ENCODE results near the gene APOL1. TPM values are rescaled to one million over a fixed set of nuclear protein-coding genes. Genes with fewer than 3 reads are reported as not detected.
"Not testable (repeated sequence)": the region's sequence is repeated elsewhere in the genome, so short reads cannot be mapped to it uniquely, and the experiment has no call there.

APOL1 gene
- total RNA-seq, 1 donor from 2014 or later, result 26.5 TPM

DNA sequence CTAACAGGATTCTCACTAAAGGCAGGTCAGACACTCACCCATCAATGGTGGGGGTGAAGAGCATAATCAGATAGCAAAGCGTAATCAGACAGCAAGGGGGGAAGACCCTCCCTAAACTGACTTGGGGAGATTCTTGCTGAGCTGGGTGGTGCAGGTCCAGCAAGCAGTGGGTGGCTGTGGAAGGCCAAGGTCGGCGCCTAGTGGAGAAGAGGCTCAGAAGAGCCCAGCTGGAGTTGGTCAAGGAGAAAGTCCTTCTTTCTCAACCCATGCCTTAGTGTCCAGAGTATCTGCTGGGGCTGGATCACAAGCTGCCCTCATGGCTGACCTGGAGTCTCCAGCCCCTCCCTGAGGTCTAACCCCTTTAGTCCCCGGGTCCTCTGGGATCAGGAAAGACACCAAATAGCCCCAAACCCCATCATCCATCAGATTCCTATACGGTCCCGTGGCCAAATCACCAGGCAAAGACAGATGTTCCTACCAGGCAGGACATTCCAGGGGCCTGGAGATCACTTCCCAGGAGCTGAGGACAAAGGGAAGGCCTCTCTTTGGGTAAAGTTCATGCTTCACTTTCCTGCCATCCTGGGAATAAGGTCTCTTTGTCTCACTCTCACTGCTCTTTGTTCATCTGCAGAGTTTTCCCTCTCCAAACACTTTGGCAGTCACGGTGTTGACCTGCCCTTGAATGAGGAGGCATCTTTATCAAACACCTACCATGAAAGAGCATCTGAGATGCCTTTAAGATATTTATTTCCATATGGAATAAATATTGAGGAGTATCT is 11.1 kb downstream of the APOL1 start:
- not testable (repeated sequence) for DNase-seq (ENCODE audit: low read depth, low spot score)

DNA sequence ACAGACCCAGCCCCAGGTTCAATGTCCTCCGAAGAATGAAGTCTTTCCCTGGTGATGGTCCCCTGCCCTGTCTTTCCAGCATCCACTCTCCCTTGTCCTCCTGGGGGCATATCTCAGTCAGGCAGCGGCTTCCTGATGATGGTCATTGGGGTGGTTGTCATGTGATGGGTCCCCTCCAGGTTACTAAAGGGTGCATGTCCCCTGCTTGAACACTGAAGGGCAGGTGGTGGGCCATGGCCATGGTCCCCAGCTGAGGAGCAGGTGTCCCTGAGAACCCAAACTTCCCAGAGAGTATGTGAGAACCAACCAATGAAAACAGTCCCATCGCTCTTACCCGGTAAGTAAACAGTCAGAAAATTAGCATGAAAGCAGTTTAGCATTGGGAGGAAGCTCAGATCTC is 14.1 kb downstream of the APOL1 start:
- no peak for DNase-seq (ENCODE audit: low read depth, low spot score)

GRCh38 chr22:36267896-36268485 is 15.1 kb downstream of the APOL1 start:
- no peak for DNase-seq (ENCODE audit: low read depth, low spot score)

DNA sequence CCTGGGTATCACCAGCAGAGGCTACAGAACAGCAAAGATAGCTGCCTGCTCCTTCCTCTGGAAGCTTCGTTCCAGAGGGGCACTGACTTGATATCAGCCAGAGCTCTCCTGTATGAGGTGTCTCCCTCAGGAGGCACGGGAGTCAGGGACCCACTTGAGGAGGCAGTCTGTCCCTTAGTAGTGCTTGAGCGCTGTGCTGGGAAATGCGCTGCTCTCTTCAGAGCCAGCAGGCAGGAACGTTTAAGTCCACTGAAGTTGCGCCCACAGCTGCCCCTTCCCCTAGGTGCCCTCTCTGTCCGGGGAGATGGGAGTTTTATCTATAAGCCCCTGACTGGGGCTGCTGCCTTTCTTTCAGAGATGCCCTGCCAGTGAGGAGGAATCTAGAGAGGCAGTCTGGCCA is 18.3 kb downstream of the APOL1 start:
- not testable (repeated sequence) for DNase-seq (ENCODE audit: low read depth, low spot score)

- DNase-seq (ENCODE audit: low read depth, low spot score), result not testable (repeated sequence)
These were observed 19.0 kb downstream of the APOL1 start for GRCh38 chr22:36271951-36272350.

GRCh38 chr22:36274531-36274930 is 21.6 kb downstream of the APOL1 start:
- DNase-seq (ENCODE audit: low read depth, low spot score), result no peak

DNA sequence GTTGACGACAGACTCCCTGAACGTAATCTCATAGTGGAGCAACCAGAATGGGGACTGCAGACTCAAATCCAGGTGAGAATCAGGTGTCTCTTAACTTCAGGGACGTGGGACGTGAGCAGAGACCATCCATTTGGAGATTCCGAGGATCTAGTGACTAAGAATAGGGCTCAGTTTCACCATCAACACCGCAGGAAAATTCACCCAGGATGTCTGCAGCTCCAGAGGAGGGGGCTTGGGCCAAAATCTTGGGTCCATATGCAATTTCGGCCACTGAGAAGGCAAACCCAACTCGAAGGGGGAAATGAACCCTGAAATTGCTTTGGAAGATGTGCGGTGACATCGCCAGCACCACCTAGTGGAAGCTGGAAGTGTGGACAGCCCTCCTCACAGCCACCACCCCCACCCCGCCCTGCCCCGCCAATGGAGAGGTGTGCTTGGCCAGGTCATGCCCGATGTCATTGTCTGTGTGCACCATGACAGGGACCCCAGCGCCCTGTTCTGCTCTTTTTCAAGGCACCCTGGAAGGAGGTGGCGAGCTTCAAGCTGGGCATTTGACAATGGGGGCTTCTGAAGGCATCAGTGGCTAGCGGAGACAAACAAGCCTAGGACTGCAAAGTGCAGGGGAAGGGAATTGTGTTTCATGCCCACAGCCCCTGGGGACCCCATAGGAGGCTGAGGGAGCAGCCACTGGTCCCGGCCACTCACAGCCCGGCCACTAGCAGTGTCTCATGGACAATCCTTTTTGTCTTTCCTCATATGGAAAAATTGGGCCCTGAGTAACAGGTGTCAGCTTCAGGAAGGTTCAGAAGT is 24.8 kb downstream of the APOL1 start:
- no peak for DNase-seq (ENCODE audit: low read depth, low spot score)

DNA sequence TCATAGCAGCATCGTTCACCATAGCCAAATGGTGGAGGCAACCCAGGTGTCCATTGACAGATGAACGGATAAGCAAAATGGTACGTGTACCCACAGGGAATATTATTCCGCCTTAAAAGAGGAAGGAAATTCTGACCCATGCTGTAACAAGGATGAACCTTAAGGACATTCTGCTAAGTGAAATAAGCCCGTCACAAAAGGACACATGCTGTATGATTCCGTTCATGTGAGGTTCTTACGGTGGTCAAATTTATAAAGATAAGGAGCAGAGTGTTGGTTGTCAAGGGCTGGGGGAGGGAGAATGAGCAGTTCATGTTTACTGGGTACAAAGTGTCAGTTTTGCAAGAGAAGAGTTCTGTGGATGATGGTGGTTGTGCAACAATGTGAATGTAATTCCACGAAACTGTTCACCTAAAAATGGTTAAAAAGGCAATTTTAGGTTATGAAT is 26.3 kb downstream of the APOL1 start:
- no peak for DNase-seq (ENCODE audit: low read depth, low spot score)

GRCh38 chr22:36280379-36280778 is 27.4 kb downstream of the APOL1 start:
- DNase-seq (ENCODE audit: low read depth, low spot score), result no peak

GRCh38 chr22:36281781-36282327 is 28.9 kb downstream of the APOL1 start:
- DNase-seq (ENCODE audit: low read depth, low spot score), result no peak

DNA sequence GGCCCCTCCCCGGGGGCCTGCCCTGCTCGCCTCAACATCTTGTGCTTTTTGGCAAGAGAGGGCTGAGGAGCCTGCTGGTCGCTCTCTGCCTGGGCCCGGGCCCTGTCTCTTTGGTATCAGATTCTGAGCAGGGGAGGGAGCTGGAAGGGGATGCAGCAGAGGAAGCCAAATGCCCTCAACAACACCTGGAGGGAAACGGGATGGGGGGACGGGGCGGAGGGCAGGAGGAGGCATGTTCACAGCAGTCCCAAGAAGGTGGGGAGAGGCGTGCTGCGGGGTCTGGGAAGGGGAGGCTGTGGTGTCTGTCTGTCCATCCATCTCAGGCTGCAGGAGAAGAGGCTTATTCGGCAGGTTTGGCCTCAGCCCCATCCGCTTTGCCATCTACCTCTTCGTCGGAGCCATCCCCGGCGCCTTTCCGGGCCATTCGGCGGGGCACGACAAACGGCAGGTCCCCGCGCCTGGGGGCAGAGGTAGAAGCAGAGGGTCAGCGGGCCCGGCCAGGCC is 29.4 kb downstream of the APOL1 start:
- no peak for DNase-seq (ENCODE audit: low read depth, low spot score)

- no peak for DNase-seq (ENCODE audit: low read depth, low spot score)
These were observed 31.2 kb downstream of the APOL1 start for GRCh38 chr22:36284171-36284571.

GRCh38 chr22:36285017-36285416 is 32.1 kb downstream of the APOL1 start:
- no peak for DNase-seq (ENCODE audit: low read depth, low spot score)

DNA sequence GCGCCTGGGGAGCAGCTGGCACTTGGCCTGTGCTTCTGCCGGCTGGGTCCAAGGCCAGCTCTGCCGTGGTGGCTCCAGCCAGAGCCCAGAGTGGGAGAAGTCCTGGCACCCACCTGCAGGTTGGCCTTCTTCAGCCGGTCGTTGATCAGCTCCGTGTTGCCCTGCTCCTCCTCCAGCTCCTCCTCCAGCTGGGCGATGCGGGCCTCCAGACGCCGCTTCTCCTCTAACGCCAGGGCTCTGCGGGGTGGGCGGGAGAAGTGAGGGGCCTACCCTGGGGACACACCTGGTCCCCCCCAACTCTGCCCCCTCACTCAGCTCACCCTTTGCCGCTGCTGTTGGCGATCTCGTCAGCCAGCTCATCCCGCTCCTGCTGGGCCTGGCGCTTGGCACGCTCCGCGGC is 32.6 kb downstream of the APOL1 start:
- no peak for DNase-seq (ENCODE audit: low read depth, low spot score)

- DNase-seq (ENCODE audit: low read depth, low spot score), result no peak
These were observed 33.4 kb downstream of the APOL1 start for GRCh38 chr22:36286096-36286957.

DNA sequence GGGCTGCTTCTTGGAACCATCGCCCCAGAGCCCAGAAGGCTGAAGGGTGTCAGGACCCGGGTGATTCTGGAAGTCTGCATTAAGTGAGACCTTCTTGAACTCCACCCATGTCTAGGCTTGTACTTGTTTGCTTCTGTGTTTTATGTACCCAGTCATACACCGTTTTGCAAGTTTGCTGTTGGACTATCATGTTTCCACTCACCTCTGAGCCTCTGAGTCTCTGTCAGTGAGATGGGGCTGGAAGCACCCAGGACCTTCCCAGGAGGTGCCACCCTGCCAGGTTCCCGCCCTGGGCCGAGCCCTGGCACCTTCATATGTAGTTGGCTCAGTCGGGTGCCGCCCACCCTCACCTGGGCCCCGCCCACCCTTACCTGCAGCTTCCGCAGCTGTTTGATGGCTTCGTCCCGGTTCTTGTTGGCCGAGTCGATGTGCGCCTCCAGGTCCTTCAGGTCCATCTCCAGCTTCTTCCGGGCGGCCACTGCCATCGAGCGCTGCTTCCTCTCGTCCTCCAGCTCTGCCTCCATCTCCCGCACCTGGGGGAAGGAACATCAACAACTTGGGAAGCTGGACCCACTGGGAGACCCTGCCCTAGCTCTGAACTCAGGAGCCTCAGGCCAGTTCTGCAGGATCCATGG is 35.1 kb downstream of the APOL1 start:
- DNase-seq (ENCODE audit: low read depth, low spot score), result no peak

- no peak for DNase-seq (ENCODE audit: low read depth, low spot score)
These were observed 35.9 kb downstream of the APOL1 start for GRCh38 chr22:36288571-36289405.

DNA sequence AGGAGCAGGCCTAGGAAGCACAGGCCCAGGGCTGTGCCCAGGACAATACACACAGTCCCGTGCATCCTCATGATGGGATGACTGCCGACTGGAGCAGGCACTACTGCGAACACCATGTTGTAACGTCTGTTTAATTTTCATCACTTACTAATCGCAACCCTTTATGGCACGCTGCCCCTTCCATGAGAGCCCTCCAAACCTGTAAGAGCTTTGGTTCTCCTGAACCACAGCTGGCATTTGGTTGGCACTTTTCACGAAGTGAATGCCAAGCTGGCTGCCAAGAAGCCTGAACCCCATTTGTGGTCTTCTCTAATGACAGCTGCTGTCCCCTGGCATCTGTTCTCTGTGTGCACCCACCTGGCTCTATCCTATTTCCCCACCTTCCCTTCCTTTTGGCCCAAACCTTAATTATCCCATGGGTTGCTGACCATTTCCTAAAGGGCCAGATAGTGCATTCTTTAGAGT is 36.5 kb downstream of the APOL1 start:
- DNase-seq (ENCODE audit: low read depth, low spot score), result no peak

- not testable (repeated sequence) for DNase-seq (ENCODE audit: low read depth, low spot score)
These were observed 37.0 kb downstream of the APOL1 start for GRCh38 chr22:36289948-36290371.
